ENCODE data around the gene DHX58.
"Not testable (repeated sequence)": the region's sequence is repeated elsewhere in the genome, so short reads cannot be mapped to it uniquely, and the experiment has no call there.

DHX58 gene

DNA sequence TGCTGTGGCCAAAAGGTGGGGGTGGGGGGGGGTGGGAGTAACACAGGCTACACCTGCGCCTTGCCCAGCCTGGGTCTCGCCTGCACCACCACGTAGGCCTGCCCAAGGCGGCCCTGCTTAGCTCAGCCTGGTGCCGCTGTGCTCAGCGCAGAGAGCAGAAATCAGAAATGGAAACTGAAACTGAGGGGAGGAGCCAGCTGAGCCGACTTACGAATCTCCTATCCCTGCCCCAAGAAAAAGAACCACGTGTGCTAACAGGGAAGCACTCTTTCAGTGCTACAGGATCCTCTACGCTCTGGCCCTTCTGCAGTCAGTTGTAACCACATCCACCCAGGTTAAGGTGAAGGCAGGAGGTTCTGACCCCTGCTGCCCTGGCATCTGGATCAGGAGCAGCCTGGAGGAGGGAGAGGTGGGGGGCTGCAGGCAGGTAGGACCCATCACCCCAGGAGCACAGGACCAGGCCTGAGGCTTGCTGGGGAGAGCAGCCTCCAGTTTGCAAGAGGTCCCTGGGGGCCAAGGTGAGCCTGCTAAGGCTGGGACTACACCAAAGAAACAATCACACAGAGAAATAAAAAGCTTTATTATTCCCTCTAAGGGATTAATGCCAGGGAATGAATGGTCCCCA is at the start of gene DHX58:
Gene DHX58, minus strand, starts transcription at position 163 of the 625 bp plus-strand sequence. CDS start 822 bp downstream, outside the sequence.
- DNase-seq (ENCODE audit: low read depth): peak; percentile 67

DNA sequence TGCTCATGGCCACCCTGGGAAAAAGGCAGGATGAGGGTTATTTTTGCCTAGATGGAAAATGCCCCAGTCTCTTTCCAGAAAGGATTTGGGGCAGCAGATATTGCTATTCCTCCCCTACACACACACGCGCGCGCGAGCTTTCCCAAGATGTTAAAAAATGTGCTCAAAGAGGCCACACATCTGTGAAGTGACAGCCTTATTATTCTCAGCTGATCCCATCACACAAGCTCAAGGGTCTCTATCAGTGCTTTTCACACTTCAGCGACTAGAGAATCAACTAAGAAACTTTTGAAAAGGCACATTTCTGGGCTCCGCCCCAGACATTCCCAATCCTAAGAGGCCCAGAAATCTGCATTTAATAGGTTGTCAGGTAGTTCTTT is 48.0 kb upstream of the DHX58 start:
- no peak for DNase-seq (ENCODE audit: low read depth)

DNA sequence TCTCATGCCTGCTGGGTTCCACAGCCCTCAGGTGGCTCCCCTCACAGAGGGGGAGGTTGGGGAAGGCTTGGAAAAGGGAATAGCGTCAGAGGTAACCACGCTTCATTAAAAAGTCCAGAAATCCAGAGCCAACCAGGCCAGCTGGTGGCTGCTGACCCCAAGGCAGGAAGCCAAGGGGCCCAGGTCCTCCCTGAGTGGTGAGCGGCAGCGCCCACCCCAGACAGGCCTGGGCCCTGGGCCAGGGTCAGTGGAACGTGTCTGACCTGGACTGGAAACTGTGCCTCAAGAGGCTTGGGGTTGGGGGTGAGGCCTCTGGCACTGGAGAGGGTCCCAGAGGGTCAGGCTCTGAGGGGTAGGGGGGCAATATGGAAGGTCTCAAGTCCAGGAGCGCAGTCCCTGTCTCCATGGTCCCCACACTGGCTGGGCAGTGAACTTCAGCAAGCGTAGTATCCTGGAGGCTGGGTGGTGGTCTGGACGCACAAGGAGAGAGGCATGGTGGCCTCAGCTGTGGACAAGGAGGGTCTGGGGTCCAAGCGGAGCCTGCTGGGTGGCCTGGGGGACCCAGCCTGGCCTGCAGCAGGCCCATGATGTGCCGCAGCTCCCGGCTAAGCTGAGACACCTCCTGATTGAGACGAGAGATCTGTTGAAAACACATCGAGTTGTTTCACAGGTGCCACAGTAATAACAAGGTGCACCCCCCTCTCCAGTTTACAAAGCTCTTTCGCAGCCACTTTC is 47.4 kb upstream of the DHX58 start:
- DNase-seq (ENCODE audit: low read depth): no peak

DNA sequence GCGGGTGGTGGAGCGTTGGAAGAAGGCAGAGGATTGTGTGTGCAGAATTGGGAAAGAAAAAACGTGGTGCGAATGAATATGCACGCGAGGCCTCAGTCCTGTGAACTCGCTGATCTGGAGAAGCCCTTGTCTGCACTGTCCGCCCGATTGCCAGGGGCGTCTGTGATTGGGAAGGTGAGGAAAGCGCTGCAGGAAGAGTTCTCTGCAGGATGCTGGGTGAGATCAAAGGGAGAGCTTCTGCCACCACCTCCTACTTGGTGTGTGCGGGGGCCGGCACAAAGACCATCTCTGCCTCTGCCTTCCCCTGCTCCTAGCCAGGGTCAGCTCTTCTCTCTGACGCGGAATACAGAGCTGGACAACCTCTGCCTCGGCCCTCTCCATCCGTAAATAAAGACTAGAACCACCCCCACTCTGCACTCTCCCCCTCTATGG is 43.1 kb upstream of the DHX58 start:
- DNase-seq (ENCODE audit: low read depth): no peak

DNA sequence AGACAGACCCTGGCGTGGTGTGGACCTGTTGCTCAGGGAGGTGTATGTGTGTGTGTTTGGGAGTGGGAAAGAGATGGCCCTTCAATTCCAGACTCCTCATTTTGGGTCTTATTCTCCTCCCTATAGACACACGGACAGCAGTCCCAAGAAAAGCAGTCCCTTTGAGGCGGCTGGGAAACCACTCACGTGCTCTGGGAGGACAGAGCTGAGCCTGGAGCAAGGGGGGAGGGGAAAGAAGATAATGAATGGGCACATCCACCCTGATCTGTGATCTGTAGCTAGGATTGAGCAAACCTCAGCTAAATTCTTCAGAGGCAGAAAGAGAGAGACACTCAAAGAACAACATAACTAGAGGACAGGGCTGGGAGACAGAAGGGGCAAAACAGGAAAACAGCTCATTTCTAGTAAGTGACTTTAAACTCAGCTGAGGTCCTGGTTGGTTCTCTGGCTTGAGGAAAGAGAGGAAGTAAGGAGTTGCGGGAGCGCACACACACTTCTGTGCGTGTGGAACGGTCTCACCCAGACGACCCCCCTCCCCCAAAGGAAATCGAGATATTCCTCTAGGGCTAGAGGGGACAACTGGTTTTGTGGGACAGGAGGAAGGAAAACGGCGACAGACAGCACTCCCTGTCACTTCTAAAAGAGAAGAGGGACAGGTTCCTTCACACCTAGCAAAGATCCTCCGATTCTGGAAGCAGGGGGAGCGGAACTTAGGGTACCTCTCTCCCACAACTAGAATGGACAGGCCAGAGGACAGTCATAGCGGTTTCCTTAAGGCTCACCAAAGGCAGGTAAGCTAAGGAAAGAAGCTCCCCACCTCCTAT is 41.6 kb upstream of the DHX58 start:
- no peak for DNase-seq (ENCODE audit: low read depth)

DNA sequence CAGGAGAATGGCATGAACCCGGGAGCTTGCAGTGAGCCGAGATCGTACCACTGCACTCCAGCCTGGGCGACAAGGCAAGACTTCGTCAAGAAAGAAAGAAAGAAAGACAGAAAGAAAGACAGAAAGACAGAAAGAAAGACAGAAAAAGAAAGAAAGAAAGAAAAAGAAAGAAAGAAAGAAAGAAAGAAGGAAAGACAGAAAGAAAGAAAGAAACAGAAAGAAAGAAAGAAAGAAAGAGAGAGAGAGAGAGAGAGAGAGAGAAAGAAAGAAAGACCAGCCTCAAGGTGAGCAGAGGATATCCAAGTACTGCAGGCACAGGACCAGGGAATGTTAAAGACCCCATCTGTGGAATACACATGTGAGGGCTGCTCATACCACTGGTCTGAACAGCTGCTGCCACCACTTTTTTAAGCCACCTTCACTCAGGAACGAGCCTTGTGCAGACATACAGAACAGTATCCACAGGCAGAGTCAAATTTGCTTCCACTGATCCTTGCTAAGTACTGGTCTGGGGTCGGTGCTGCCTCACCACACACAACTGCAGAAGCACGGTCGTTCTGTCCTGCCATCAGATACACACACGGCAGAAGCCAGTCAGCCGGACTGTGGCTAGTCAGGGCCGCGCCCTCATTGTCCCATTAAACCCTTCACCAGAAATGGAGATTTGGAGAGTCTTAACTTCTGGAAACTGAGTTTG is 34.5 kb upstream of the DHX58 start:
- DNase-seq (ENCODE audit: low read depth): no peak

DNA sequence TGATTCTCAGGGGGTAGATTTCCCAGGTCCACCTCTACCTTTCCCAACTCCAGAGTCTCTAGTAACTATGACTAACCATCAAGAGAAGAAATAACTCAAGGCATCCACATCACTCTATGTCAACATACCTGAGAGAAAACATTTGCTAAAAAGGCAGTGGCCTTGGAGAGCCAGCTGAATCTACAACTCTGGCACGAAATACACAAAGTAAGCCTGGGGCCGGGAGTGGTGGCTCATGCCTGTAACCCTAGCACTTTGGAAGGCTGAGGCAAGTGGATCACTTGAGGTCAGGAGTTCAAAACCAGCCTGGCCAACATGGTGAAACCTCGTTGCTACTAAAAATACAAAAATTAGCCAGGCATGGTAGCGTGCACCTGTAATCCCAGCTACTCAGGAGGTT is 30.6 kb upstream of the DHX58 start:
- not testable (repeated sequence) for DNase-seq (ENCODE audit: low read depth)

DNA sequence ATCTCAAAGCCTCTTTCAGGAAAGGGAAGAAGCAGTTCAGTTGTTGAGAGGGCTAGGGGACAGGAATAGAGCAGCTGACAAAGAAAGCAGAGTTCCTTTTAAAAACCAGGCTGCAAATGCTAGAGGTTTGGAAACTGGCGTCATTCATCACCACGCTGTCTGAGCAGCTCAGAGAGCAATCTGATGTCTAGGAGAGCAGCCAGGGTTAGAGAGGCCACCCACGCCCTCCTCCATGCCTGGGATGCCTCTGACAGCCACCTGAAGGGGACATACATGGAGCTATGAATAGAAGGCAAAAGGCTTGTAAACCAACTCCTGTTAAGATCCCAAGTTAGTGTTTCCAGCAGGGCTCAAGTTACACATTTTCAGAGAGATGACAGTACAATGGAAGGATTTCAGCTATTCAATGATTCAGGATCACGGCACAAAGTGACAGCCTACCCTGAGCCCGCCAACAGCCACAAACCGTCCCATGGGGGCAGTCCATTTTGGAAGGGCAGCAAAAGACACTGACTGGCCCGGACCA is 29.9 kb upstream of the DHX58 start:
- no peak for DNase-seq (ENCODE audit: low read depth)

DNA sequence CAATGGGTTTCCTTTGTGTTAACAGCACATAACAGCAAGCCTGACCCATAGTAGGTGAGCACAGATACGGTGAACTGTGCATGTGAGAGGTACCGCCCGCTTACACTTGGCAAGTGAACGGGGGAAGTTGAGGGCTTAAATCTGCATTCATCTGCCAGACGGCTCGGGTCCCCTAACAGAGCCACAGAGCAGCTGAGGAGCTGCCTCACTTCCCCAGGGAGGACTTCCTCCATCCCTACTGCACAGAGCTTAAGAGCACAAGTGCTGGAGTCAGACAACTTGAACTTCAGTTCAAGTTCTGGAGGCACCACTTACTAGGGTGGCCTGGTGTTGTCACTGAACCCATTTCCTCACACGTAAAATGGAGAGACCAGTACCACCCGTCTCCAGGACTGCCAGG is 28.9 kb upstream of the DHX58 start:
- no peak for DNase-seq (ENCODE audit: low read depth)

DNA sequence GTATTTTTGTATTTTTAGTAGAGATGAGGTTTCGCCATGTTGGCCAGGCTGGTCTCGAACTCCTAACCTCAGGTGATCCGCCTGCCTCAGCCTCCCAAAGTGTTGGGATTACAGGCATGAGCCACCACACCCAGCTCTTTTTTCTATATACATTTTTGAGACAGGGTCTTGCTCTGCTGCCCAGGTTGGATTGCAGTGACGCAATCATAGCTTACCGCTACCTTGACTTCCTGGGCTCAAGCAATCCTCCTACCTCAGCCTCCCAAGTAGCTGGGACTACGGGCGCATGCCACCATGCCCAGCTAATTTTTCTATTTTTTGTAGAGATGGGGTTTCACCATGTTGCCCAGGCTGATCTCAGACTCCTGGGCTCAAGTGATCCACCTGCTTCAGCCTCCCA is 28.2 kb upstream of the DHX58 start:
- not testable (repeated sequence) for DNase-seq (ENCODE audit: low read depth)

DNA sequence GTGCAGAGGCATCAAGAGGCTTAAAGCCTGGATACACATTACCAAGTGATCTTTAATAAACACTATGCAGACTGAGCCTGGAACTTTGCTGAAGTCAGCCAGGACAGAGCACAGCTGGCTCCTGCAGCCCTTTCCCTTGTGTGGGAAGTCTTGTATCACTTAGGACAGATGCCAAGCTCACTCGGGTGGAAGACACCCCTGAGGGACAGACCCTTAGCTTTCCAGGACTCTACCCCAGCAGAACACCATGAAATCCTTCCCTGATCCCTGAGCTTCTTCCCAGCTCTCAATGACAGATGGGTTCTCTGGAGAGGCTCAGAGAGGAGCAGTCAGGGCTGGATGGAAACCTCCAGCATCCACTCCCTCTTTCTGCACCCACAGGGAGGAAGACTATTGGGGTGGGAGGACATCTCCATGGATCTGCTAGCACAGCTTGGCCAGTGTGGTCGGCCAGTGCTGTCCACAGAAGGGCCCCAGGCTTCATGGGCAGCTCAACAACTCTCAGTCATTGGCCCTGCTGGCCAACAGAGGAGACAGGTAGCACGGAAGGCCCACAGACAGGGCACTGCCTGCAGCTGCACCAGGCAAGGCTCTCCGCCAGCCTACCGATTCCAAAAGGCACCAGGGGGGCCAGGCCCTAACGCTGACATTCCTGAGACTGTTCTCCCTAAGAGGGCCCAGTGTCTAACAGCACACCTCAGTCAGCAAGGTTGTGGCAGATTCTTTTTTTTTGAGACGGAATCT is 26.4 kb upstream of the DHX58 start:
- no peak for DNase-seq (ENCODE audit: low read depth)

DNA sequence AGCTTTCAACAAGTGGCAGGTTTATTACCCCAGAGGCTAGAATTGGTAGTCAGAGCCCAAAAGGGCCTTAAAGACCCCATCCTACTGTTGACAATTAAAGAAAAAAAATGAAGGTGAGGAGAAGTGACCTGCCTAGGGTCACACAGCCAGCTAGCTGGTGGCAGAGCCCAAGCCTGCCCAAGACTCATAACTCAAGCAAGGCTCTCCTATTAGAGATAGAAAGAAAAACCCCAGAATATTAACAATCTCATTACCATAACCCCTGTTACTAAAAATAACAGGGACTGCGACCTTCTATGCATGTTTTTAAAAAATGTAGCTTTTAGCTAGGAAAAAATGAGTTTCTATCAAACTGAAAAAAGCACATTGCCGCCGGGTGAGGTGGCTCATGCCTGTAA is 24.1 kb upstream of the DHX58 start:
- no peak for DNase-seq (ENCODE audit: low read depth)

DNA sequence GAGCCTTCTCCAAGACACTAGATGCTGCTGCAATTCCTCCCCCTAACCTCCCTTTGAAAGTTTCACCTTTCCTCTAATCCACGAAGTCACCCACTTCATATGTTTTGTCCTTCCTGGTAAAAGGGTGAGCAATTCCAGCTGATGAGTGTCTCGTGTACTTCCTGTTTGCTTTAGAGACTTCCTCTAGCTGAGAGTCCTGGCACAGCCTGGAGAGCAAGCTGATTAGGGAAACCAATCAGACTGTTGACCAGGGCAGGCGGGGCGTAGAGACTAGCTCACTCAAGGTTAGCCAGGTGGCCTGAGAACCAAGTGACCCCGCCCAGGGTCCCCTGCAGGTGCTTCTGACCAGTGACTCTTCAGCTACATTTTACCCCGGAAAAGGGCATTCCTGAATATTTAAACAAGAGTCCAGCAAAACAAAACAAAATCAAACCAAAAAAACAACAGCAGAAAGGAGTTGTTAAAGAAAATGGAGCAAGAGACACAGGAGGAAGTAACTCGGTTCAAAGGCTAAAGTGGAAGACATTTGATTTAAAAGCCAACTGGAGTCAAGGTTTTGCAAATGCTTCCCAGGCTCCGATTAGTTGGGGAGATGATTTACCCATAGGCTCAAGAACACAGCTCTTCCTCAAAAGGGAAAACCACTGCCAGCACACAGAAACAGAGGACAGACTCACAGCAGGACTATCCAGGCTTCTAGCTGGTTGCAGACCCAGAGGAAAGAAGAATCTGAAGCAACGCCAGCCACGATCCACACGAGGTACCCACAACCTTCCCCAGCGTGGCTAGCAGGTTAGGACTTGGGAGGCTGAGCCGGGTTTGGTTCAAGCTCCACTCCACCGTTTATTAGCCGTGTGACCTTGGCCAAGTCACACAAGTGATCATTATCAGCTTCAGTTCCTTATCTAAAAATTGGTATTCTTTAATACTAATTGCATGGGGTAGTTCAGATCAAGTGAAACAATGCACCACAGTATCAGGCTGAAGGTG is 23.4 kb upstream of the DHX58 start:
- no peak for DNase-seq (ENCODE audit: low read depth)

DNA sequence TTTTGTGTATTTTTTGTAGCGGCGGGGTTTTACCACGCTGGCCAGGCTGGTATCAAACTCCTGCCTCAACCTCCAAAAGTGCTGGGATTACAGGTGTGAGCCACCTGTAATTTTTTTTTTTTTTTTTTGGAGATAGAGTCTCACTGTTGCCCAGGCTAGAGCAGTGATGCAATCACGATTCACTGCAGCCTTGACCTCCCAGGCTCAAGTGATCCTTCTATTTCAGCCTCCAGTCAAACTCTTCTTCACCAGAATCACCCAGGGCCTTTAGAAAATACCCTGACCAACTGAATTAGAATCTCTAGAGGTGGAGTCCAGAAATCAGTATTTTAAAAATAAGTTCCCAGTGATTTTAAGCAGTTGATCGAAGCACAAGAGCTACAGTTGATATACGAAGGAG is 22.6 kb upstream of the DHX58 start:
- no peak for DNase-seq (ENCODE audit: low read depth)

DNA sequence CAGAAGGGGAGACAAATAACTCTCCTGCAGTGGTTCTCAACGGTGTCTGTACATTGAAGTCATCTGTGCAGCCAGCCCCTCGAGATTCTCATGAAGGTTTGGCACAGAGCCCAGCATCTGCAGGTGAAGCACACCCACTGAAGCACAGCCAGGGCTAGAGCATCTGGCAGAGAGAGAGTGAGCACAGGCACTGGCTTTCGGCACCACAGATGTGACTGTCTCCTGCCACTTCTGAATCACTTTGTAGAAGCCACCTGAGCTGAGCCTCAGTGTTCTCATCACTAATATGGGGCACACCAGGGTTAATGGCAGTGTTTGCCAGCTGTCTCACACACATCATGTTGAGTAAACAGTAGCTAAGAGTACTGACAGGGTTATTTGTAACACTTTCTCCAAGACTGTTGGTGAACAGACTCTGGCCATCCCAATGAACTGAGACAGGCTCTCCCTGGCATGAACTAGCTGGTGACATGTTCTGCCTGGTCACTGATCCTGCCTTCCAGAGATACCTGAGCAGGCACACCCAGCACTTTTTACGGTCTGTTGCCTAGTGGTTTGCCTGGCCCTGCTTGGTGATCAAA is 21.0 kb upstream of the DHX58 start:
- no peak for DNase-seq (ENCODE audit: low read depth)

DNA sequence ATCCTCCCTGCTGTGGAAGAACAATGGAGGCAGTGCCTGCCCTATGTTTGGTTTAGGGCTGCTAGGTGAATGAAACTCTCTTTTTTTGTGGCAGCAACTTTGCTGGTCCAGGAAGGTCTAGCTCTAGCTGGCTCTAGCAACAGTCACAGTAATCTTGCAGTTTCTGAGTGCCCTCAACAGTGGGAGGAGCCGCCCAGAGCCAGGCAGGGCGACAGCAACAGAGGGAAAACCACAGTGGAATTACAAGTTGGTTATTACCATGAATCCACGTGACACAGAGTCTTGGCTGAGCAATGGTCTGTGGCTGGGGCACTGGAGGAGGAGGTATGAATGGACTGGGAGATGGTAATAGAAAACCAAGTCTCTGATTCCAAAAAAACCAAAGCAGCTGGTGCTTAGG is 20.4 kb upstream of the DHX58 start:
- no peak for DNase-seq (ENCODE audit: low read depth)

DNA sequence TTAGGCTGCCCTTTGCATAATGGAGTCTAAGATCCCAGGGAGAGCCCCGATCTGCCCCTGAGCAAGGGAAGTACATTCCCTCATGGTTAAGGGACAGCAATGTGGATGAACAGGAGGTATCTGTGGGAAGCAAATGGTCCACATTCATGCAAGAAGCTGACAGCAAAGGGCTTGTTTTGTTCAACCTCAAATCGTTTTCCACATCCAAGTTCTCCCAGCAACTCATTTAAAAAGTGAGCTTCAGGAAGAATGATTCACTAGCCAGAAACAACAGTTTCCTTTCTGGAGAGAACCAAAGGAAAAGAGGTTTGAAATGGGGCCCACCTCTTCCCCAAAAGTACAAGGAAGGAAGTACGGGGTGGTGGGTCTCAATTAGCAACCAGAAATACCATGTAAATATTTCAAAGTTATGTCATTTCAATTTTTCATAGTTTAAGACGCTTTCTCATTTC is 19.5 kb upstream of the DHX58 start:
- DNase-seq (ENCODE audit: low read depth): no peak

DNA sequence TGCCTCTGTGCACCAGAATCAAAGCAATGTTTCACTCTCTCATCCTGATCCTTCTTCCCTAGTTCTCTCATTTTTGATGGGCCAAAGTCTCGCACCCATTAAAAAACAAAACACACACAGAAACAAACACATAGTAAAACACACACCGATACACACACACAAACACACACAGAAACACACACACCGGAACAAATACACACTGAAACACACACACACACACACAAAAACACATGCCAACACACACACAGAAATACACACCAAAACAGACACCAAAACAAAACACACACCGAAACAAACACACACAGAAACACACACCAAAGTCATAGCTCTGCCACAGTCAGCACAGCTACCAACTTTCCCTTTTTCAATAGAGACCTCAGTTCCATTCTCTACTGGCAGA is 18.7 kb upstream of the DHX58 start:
- DNase-seq (ENCODE audit: low read depth): no peak

DNA sequence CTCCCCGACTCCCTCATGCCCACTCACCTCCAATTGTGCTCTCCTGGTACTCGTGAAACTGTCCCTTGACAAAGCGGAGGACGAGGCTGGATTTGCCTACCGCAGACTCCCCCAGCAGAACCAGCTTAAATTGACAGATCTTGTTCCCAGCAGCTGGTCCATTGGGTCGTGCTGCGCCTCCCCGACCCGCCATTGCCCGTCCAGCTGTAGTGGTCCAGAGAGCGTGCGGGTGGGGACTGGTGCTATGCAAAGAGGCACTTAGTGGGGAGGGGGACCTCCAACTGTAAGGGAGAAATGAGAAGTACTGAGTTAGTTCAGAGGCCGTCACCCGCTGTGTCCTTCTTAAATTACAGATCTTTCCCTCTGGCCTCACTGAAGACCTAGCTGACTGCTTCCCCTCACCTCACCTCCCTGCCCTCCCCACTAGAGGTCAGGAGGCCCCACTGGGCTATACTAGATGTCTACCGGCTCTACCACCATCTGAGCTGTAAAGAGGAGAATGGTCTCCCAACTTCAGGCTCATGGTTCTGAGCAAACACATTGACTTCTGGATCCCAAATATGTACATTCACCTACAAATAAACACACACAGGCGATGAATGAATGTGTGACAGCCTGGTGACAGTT is 17.9 kb upstream of the DHX58 start:
- DNase-seq (ENCODE audit: low read depth): no peak

All from activated gamma-delta T cell treated with anti-CD3 and anti-CD28 coated beads, Interleukin-2, amount 50 U/mL, for 16 hours (primary cell).